Astrocyte (in vitro differentiated cells and primary cell): ENCODE results near the gene ROPN1B. TPM values are rescaled to one million over a fixed set of nuclear protein-coding genes. Genes with fewer than 3 reads are reported as not detected.

Experiments
- DNase-seq: peaks from one replicate; pipeline ENCODE4 v3.0.0-alpha.2; 2010; ENCODE audit warnings: low read depth
- FAIRE-seq: peaks from 2 replicates; lab custom pipeline; 2011; peaks lifted over from hg19 to GRCh38; lab: Jason Lieb, UNC
- H2AFZ ChIP-seq: 2 replicates; pipeline ENCODE4 v1.6.0; 2012; ENCODE audit warnings: low read depth, low read length, inconsistent platforms
- H3K27ac ChIP-seq: 2 replicates; pipeline ENCODE4 v1.5.1; 2011; ENCODE audit warnings: low read depth, low read length, inconsistent platforms
- H3K27me3 ChIP-seq: 2 replicates; pipeline ENCODE4 v1.6.0; 2011; ENCODE audit warnings: low read length, inconsistent platforms; ENCODE audit not compliant: insufficient read depth
- H3K36me3 ChIP-seq: 2 replicates; pipeline ENCODE4 v1.5.1; 2011; ENCODE audit warnings: low read length, inconsistent platforms; ENCODE audit not compliant: insufficient read depth
- H3K4me1 ChIP-seq: 2 replicates; pipeline ENCODE4 v1.5.1; 2011; ENCODE audit warnings: low read length, inconsistent platforms; ENCODE audit not compliant: insufficient read depth
- H3K4me2 ChIP-seq: 2 replicates; pipeline ENCODE4 v1.6.0; 2012; ENCODE audit warnings: low read length, inconsistent platforms
- H3K4me3 ChIP-seq: 2 replicates; pipeline ENCODE4 v1.5.1; 2011; ENCODE audit warnings: low read depth, mild to moderate bottlenecking, low read length, inconsistent platforms; ENCODE audit not compliant: insufficient read depth
- H3K79me2 ChIP-seq: 2 replicates; pipeline ENCODE4 v1.6.0; 2012; ENCODE audit warnings: mild to moderate bottlenecking, low read length, inconsistent platforms; ENCODE audit not compliant: insufficient read depth
- H3K9ac ChIP-seq: 2 replicates; pipeline ENCODE4 v1.6.0; 2012; ENCODE audit warnings: mild to moderate bottlenecking, low read length, inconsistent platforms
- H3K9me3 ChIP-seq: 2 replicates; pipeline ENCODE4 v1.5.1; 2012; ENCODE audit warnings: low read depth, mild to moderate bottlenecking, low read length, inconsistent platforms; ENCODE audit not compliant: insufficient read depth
- H4K20me1 ChIP-seq: 2 replicates; pipeline ENCODE4 v1.6.0; 2012; ENCODE audit warnings: low read length, inconsistent platforms; ENCODE audit not compliant: insufficient read depth
- H3K27ac Mint-ChIP-seq: one replicate; pipeline ENCODE4 v1.8.0; 2021; ENCODE audit warnings: mild to moderate bottlenecking, mixed read lengths; ENCODE audit not compliant: unreplicated experiment
- H3K27me3 Mint-ChIP-seq: one replicate; pipeline ENCODE4 v1.8.0; 2021; ENCODE audit warnings: low read depth, mixed read lengths; ENCODE audit not compliant: unreplicated experiment
- H3K36me3 Mint-ChIP-seq: one replicate; pipeline ENCODE4 v1.8.0; 2021; ENCODE audit warnings: low read depth, mixed read lengths; ENCODE audit not compliant: unreplicated experiment
- H3K4me1 Mint-ChIP-seq: one replicate; pipeline ENCODE4 v1.8.0; 2021; ENCODE audit warnings: low read depth, mixed read lengths; ENCODE audit not compliant: unreplicated experiment
- H3K4me3 Mint-ChIP-seq: one replicate; pipeline ENCODE4 v1.8.0; 2021; ENCODE audit warnings: mild to moderate bottlenecking, moderate library complexity, mixed read lengths; ENCODE audit not compliant: unreplicated experiment
- H3K9me3 Mint-ChIP-seq: one replicate; pipeline ENCODE4 v1.8.0; 2021; ENCODE audit warnings: mild to moderate bottlenecking, mixed read lengths; ENCODE audit not compliant: unreplicated experiment
- EZH2 ChIP-seq: IDR thresholded peaks from 2 replicates; pipeline ENCODE4 v1.6.1; 2012; ENCODE audit warnings: mild to moderate bottlenecking, low read length, inconsistent platforms; ENCODE audit not compliant: insufficient read depth
- total RNA-seq: library from RNA; stranded (reverse); gene quantifications from 2 replicates; pipeline ENCODE4 v1.2.1, GENCODE V29; 2021
- TF ChIP-seq, protein P1 (sequence below): IDR thresholded peaks from 2 replicates; pipeline ENCODE4 v1.5.1; 2011; ENCODE audit warnings: low read depth, mild to moderate bottlenecking, inconsistent platforms, low read length, moderate library complexity; ENCODE audit not compliant: insufficient read depth

Gene ROPN1B
- total RNA-seq, 1 donor from 2014 or later: not detected

- H3K79me2 ChIP-seq: no peaks in the 10 kb centered on the region
- DNase-seq: no peak
- no peak overlapping the region for H3K4me2 ChIP-seq
- H3K36me3 ChIP-seq: peaks cover 4% of the 10 kb centered on the region
- Mint-ChIP-seq H3K4me3 (no peak overlapping the region), H3K9me3 (peaks cover 12% of the 10 kb centered on the region), H3K27ac (no peak overlapping the region), H3K4me1 (no peaks in the 10 kb centered on the region), H3K27me3 (peaks cover 2% of the 10 kb centered on the region), H3K36me3 (peaks cover 16% of the 10 kb centered on the region)
- no peak overlapping the region for H3K4me3 ChIP-seq
- H3K4me1 ChIP-seq: no peaks in the 10 kb centered on the region
- no peak overlapping the region for H2AFZ ChIP-seq
- no peaks in the 10 kb centered on the region for H4K20me1 ChIP-seq
- no peaks in the 10 kb centered on the region for H3K9me3 ChIP-seq
- no peaks in the 10 kb centered on the region for H3K27me3 ChIP-seq
- no peak overlapping the region for H3K9ac ChIP-seq
- no peak overlapping the region for H3K27ac ChIP-seq
- TF ChIP-seq, protein P1, sequence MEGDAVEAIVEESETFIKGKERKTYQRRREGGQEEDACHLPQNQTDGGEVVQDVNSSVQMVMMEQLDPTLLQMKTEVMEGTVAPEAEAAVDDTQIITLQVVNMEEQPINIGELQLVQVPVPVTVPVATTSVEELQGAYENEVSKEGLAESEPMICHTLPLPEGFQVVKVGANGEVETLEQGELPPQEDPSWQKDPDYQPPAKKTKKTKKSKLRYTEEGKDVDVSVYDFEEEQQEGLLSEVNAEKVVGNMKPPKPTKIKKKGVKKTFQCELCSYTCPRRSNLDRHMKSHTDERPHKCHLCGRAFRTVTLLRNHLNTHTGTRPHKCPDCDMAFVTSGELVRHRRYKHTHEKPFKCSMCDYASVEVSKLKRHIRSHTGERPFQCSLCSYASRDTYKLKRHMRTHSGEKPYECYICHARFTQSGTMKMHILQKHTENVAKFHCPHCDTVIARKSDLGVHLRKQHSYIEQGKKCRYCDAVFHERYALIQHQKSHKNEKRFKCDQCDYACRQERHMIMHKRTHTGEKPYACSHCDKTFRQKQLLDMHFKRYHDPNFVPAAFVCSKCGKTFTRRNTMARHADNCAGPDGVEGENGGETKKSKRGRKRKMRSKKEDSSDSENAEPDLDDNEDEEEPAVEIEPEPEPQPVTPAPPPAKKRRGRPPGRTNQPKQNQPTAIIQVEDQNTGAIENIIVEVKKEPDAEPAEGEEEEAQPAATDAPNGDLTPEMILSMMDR: no peak
- no peak for TF ChIP-seq EZH2
- no peak for FAIRE-seq
These were observed 34.6 kb downstream of the ROPN1B start for GRCh38 chr3:126003447-126004190.

DNA sequence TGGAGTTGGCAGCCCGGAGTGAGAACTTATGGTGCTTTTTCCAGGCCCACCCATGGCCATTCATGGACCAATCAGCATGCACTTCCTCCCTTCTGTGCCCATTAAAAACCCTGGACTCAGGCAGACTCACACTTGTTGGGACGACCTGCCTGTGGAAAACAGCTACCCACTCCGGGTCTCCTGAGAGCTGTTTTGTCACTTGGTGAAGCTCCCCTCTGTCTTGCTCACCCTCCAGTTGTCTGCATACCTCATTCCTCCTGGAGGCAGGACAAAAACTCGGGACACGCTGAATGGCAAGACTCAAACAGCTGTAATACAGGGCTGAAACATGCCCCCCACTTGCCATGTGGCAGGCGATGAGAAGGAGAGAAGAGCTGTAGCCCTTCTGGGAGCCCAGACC is 35.2 kb downstream of the ROPN1B start:
- no peak overlapping the region for H3K4me3 Mint-ChIP-seq
- H3K4me1 Mint-ChIP-seq: no peaks in the 10 kb centered on the region
- Histone ChIP-seq H3K4me2 (no peak overlapping the region), H3K4me1 (no peaks in the 10 kb centered on the region), H3K9ac (no peak overlapping the region), H3K27ac (no peak overlapping the region), H2AFZ (no peak overlapping the region), H3K4me3 (no peak overlapping the region), H4K20me1 (no peaks in the 10 kb centered on the region), H3K36me3 (peaks cover 4% of the 10 kb centered on the region), H3K27me3 (no peaks in the 10 kb centered on the region), H3K79me2 (no peaks in the 10 kb centered on the region), H3K9me3 (no peaks in the 10 kb centered on the region)
- H3K27me3 Mint-ChIP-seq: no peaks in the 10 kb centered on the region
- H3K36me3 Mint-ChIP-seq: peaks cover 20% of the 10 kb centered on the region
- no peak overlapping the region for H3K27ac Mint-ChIP-seq
- no peak for FAIRE-seq
- peaks cover 7% of the 10 kb centered on the region for H3K9me3 Mint-ChIP-seq
- no peak for DNase-seq
- TF ChIP-seq, protein P1: no peak
- no peak for TF ChIP-seq EZH2

DNA sequence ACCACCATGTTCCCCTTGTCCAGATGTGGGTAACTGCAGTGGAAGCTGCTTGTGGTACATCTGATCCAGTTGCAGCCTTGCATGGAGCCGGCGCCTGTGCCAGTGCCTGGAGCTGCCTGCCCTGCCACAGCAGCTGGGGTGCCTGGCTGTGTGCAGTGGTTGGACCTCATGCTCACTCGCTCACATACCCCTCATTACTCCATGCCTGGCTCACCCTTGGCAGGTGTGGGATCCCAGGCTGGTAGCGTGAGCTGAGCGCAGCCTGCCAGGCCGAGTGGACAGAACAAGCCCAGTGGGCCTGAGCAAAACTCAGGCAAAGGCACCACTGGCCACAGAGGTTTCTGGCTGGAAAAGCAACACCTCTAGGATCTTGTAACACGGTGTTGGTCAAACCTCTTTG is 35.7 kb downstream of the ROPN1B start:
- no peak overlapping the region for H3K4me3 ChIP-seq
- TF ChIP-seq, protein P1: no peak
- TF ChIP-seq EZH2: no peak

More for the DNA sequence above, 35.7 kb downstream of the ROPN1B start:
- FAIRE-seq (no peak), DNase-seq (no peak)
- H3K4me3 Mint-ChIP-seq: no peak overlapping the region
- H2AFZ ChIP-seq: no peak overlapping the region
- H3K27me3 Mint-ChIP-seq: no peaks in the 10 kb centered on the region
- H4K20me1 ChIP-seq: no peaks in the 10 kb centered on the region
- no peaks in the 10 kb centered on the region for H3K4me1 Mint-ChIP-seq
- H3K27ac Mint-ChIP-seq: no peak overlapping the region
- peaks cover 20% of the 10 kb centered on the region for H3K36me3 Mint-ChIP-seq
- no peaks in the 10 kb centered on the region for H3K9me3 ChIP-seq
- H3K36me3 ChIP-seq: peaks cover 4% of the 10 kb centered on the region
- H3K4me1 ChIP-seq: no peaks in the 10 kb centered on the region
- no peak overlapping the region for H3K9ac ChIP-seq
- no peaks in the 10 kb centered on the region for H3K27me3 ChIP-seq
- no peak overlapping the region for H3K27ac ChIP-seq
- no peaks in the 10 kb centered on the region for H3K79me2 ChIP-seq
- H3K4me2 ChIP-seq: no peak overlapping the region
- peaks cover 7% of the 10 kb centered on the region for H3K9me3 Mint-ChIP-seq
